HTERT RPE-1 (cell line): ENCODE data around the gene ASCC1.

Source experiments
- in situ Hi-C: fragments of 300-500 bp; cut with MboI; formaldehyde crosslinking; loops from 4 replicates; pipeline ENCODE4 v1.14.3; 2020; ENCODE audit warnings: low sequenced_read_pairs

The ASCC1 gene

DNA sequence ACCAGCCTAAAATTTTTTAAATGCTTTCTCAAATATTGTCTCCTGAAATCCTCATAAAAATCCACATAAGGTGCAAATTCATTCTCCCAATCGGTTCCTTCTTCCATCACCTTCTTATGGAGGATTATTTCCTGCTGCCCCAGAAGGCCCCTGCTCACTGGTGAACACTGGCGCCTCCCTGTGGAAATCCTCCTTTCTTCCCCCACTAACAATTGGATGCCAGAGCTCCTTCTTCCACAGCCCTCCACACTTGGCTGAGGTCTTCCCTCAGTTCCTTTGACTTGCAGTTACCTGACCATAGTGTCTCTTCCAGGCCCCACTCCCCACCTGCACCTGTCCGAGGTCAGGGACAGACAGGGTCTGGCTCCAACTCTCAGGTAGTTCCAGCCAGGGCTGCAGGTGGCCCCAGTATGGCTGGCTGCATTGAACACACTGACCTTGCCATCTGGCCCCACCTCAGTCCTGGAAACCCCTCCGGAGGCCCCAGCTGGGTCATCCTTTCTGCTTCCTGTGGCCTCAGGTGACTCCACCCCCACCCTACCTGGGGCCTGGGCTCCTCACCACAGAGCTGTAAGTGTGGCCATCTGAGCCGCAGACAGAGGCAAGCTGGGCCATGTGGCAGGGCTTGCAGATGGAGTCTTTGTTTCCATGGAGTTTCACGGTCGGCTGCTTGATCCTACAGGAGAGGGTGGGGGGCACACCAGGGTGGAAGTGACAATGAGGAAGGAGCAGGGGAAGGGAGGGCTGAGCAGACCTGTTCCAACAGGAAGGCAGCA is 146.1 kb downstream of the ASCC1 start:
- in situ Hi-C loops: no loop called here

DNA sequence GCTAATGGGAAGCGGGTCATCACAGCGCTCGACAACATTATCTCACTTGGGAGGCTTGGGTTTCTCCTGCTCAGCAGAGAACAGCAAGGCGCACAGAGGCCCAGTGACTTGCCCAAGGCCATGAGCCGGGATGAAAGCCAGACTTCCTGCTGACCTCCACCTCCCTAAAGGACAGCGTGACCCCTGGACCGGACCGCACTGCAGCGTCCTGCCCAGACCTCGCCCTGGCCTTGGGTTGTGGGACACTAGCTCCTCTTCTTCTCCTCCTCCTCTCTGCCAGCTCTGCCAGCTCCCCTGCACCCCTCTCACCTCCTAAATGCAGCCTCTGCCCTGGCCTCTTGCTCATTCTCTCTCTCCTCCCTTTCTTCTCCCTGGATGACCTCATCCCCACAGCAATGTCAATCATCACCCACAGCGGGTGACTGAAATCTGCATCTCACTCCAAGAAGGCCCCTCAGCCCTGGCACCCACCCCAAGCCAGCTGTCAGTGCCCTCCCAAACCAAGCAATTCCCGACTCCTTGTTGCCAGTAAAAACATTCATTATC is 147.1 kb downstream of the ASCC1 start:
- in situ Hi-C loops: no loop called here

DNA sequence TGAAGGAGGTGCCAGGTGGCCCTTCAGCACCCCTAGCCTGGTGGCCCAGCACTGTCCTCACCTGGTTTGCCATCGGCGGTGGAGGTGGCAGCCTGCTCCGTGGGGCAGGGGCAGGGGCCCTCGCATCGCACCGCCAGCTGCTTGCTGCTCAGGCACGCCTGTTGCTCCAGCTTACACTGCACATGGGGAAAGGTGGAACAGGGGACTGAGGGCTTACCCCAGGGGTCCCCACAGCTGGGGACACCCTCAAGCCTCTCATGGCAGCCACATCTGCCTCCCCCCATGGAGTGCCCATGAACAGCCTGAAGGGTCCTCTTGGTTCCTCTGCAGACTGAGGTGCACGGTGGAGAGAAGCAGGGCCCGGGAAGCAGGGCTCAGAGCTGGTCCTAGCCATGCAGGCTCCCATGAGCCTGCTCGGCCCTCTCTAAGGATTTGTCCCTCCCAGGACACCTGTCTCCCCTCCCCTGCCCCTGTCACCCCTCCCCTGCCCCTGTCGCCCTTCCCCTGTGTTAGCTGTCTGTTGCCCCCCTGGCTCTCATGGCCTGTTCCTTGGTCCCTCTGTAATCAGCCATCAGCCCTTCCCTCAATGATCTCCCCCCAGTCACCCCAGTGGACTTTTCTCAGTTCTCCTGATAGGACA is 147.8 kb downstream of the ASCC1 start:
- in situ Hi-C loops: no loop called here

DNA sequence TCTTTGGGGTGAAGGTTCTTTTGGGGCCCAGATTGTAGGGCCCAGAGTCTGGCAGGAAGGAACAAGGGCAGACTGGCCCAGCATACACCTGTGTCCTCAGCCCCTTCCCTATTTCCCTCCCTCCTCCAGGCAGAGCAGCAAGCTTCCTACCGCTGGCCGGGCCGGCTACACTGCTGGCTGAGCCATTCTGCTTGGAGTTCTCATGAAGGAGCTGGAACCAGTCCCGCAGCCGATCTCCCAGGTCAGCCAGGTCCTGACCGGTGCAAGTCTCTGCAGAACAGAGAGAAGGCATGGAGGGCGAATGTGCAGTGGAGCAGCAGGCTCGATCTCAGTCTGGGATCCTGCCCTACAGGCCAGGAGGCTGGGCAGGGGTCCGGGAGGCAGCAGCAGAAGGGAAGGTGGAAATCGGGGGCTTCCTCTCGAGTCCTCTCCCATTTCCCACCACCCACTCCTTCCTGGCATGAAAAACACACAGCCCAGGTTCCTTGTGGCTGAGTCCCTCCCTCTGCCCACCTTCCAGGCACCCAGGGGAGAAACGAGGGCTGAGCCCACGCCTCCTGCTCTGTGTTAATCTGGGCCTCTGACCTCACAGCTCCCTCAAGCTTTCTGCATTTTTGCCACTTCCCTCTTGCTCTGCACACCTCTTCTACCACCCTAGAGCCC is 148.5 kb downstream of the ASCC1 start:
- in situ Hi-C loops: no loop called here

DNA sequence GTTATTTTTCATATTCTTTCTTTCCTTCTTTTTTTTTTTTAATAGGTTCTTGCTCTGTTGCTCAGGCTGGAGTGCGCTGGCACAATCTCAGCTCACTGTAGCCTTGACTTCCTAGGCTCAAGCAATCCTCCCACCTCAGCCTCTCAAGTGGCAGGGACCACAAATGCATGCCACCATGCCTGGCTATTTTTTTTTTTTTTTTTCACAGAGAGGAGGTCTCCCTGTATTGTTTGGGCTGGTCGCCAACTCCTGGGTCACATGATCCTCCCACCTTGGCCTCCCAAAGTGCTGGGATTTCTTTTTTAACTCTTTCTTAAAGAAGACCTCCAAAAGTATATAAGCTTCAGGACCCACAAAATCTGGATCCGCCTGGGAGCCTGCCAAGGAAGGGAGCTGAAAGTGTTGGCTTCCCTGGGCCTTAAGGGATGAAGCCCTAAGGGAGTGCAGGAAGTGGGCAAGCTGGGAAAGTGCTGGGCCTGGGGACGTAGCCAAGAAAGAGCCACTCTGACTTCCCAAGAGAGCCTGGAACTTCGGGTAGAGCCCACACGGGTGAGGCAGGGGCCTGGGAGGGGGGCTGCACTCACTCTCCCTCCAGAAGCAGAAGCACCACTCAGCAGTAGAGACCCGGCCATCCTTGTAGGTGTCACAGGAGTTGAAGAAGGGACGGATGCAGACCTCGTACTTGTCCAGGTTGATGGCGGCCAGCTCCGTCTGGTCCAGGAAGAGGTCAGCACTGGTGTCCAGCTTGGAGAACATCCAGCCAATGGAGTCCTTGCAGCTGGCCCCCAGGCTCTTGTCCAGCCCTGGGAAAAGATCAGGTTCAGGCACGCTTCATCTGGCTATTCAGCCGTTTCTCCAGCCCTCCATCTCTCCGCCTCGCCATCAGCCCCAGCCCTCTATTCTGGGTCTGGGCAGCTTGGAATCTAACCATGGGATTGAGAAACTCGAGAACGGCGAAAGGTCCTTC is 149.5 kb downstream of the ASCC1 start:
- in situ Hi-C loops: no loop called here

DNA sequence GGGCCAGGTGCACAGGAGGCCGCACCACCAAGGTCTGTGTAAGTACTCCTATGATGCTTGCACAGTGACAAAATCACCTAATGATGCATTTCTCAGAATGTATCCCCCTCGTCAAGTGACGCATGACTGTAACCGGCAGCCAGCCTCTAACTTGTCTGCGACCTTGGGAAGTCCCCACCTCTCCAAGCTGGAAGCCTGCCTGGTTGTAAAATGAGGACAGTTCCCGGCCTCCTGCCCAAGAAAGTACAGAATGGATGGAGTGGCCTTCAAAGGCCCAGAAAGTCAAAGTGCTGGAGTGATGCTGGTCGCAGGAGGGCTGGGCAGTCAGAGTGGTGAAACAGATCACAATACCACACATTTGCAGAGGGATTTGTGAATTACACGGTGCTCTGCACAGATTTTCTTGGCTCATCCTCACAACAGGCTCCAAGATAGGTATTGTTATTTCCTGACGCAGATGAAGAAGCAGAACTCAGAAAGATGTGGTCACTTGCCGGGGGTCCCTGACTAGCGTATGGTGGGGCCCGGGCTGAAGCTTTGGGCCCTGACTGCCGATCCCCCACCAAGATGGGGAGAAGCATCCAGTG is 150.5 kb downstream of the ASCC1 start:
- in situ Hi-C loops: no loop called here

DNA sequence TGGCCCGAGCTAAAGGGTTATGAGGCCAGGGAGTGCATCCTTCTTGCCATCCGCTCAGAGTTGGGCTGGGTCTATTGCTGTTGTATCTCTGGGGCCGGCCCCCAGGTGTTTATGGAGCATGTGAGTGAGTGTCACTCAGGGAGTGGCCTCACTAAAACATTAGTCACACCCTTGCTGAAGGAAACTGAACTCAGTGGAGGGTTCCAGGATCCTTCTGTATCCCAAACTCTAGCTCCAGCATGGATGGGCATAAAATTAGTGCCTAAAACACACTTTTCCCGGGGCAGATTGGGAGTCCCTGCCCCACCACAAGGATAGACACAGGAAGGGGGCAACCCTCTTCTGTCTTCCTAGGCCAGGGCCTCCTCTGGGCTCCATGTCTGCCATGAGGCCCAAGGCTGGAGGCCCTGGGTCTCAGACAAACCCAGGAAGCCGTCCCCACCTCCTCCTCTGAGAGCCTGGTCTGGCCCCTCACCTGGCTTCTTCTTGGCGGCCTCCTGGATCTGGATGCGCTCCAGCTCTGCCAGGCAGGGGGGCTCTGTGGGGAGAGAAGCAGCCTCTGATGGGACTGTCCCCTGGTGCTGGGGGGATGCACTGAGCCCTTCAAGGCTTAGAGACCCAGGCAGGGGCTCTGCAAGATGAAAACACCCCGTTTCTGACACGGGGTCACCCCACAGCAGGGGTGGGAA is 152.2 kb downstream of the ASCC1 start:
- in situ Hi-C loops: no loop called here

DNA sequence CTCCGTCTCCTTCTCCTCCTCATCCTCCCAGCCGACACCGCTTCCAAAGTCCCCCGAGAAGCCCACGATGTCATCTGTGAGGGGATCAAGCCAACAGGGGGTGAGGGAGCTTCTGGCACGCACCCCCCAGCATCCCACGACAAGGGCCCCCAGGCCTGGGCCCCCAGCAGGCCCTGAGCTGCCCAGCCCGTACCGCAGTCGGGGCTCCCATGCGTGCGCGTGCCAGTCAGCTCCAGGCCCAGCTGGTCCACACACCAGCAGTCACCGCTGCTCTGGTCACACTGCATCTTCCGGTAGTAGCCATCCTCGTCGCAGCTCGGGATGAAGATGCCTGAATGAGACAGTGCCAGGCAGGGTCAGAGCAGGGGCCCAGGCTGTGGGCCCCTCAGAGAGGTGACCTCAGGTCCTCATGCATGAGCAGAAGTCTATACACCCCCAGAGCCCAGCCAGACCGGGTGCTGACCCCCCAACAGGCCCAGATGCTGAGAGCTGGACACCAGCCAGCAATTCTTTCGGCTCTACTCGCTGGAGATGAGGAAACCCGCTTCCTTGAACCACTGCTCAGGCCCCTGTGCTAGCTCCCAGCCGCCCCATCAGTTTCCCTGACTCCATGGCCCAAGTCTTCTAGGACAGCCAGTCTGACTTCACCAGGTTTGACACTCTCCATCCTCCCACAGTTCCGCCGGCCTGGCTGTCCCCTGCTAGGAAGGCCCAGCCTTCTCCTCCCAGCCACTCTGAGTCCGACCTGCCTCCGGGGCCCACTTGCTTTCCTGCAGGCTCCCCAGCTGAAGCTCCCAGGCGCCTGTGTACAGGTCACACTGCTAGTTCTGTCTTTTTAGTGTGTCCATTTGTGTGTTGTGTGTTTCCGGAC is 153.0 kb downstream of the ASCC1 start:
- in situ Hi-C loops: no loop called here

DNA sequence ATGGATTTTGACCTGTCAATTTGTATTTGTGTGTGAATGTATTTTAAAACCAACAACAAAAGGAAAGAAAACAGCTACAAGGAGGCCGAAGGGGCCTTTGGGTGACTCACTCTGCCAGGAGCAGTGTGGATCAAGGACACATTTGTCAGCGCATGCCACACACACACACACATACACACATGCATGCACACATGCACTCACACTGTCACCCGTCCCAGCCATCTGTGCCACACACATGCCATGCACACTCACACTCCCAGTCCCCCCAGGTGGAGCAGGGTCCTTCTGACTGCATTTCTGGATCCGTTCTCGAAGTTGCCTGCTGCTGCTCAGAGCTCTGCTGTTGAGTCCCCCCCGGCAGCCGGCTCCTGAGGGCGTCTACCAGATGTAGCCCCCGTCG is 153.7 kb downstream of the ASCC1 start:
- in situ Hi-C loops: no loop called here

DNA sequence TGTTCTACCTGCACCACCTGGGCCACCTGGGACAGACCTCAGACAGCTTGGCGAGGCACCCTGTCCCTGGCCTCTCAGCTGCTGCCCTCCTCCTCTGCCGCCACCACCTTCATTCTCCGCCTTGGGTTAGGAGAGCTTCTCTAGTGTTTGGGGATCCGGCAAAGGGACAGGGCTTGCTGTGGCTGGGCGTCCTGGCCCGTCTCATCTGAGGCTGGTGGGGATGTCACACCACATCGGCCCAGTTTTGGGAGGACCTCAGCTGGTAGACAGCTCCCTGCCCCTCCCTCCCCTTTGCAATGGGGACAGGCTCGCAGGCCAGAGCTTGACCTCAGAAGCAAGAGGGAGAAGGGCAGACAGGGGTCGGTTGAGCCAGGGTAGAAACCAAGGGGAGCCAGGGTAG is 154.1 kb downstream of the ASCC1 start:
- in situ Hi-C loops: no loop called here

DNA sequence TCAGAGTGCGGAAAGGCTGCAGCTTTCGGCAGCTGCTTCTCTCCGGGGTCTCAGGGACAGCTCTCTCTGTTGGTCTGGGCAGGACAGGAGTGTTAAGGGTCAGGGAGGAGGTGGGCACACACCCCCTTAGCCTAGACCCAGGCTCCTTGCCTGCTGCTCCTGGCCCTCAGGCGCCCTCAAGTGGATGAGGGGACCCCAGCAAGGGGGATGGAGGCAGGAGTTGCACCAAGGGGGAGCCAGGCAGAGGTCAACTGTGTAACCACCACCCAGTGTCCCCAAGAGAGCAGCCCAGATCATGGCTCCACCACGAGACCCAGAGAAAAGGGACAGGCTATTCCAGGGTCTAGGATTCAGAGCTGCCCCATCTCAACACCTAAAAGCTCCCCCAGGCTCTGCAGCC is 154.6 kb downstream of the ASCC1 start:
- in situ Hi-C loops: no loop called here

DNA sequence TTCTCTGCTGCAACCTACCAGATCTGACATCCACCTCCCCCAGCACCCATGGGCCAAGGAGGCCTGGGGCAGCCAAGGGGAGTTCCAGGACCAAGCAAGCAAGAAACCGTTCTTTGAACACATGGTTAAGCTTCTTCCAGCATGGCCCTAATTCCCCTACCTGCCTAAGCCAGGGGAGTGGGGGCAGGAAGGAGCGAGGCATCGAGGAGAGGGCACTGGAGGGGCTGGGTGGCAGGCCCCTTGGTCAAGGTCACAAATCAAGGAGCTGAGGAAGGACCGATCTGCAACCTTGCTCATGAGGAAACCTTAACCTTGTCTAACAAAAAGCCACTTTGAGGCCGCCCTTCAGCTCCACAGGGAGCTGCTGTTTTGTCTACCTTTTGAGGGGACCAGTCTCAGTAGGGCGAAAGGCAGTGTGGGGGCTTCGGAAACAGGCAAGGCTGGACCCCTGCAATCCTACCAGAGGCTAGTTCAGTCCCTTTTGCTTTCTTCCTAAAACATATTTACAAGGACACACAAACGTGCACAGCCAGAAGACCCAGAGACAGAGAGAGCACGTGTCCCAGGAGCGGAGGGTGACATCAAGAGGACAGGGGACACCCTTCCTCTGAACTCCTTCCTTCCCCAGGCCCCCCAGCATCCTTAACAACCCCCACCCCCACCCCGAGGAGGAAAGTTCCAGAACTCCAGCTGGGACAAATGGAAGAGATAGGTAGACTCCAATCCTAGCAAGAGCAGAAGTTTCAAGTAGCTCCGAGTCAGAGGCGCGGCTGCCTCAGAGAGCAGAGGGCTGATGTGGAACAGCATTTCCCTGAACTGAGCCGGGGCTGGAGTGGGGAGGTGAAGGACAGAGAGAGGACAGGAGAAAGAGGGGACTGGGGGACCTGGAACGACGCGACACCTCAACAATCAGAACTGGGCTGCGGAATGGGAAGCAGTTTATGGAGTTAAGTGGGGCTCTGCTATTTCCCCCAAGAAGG is 155.9 kb downstream of the ASCC1 start:
- in situ Hi-C loops: no loop called here

DNA sequence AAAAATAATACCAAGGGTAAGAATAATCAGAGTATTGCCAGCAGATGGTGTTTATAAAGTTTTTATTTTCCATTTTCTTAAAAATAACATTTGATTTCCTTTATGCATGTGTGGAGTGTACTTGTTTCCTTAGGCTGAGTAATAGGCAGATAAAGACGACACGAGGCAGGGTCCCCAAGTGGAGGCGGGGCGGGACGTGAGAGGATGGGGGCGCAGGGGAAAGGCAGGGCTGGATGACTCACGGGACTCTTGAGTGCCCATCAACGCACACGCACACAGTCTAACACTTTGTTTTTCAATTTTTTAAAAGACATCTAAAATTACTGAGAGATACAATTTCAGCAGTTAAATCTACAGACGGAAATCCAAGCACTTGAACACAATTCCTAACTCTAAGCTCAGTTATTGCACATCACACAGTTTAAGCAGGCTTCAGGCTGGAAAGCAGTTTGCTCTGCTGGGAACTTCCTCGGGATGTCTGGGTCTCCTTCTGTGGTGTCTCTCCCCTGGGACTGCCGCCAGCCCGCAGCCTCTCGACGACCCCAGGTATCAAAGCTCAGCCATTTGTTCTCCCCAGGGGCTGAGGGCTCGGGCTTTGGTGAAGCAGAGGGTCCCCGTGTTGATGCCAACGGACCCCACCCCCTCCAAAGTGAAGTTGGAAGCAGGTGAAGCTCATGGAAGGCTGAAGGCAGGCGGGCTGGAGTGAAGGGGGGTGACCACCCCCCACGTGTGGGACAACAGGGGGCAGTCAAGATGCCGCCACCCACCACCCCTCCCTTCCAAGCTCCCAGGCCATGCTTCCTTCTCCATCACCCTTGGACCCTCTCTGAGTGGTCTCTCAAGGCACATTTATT is 156.9 kb downstream of the ASCC1 start:
- in situ Hi-C loops: no loop called here

DNA sequence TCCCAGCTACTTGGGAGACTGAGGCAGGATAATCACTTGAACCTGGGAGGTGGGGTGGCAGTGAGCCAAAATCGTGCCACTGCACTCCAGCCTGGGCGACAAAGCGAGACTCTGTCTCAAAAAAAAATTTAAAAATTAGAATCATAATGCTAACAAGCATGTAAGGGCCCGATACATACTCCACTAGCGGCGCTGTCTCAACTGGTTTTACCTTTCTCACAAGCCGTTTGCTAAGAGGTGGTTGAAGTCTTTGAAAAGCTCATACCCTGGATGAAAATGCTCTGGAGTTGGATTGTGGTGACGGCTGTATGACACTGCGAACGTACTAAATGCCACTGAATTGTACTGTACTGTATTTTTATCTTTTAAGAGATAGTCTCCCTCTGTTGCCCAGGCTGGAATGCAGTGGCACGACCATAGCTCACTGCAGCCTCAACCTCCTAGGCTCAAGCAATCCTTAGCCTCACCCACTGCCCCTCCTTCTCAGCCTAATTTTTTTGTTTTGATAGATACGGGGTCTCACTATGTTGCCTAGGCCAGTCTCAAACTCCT is 157.7 kb downstream of the ASCC1 start:
- in situ Hi-C loops: no loop called here

DNA sequence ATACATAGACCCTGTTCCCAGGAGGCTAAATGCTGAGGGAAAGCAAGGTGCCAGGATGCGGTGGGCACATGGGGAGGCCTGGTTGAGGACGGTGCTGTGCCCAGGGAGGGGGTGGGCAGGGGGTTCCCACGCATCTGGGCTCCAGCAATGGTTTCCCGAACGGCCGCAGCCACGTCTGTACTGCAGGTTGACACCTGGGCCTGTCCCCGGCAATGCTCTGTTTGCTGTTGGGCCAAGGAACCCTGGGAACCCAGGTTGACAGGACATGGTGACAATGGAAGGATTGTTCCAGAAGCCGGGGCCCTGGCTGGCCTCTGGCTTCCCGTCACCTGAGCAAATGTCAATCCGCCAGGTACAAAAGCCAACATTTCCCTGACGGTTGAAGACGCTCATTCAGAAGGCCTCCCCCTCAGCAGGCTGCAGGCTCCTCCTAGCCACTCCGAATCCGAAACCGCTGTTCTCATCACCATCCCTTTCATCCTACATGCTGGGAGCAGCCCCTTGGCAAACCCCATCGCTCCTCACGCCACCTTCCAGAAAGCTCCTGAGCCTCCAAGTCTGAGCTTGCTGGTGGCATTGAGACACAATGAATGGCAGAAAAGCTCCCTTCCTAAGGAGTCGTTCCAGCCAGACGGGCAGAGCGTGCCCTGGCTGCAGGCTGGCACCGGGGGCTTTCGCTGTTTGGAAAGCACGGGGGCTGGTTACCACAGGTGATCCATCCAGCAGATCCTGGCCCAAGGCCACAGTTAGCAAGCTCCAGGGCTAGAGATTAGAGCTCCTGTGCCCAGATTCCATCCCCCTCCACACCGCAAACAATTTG is 158.9 kb downstream of the ASCC1 start:
- in situ Hi-C loops: no loop called here

DNA sequence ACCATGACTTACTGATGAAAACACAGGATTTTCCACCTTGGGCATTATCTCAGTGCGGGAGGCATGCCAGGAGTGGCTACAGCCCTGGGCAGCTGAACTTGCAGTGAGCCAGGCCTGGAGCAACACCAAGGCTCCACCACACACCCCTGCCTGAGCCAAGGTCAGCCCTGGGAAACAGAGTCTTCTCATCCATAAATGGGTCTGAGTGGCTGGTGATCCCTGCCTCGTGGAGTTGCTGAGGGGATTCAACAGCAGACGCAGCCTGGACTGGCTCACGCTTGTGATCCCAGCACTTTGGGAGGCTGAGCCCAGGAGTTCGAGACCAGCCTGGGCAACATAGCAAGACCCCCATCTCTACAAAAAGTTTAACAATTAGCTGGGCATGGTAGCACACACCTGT is 160.0 kb downstream of the ASCC1 start:
- in situ Hi-C loops: no loop called here
